Hepatic stellate cell (primary cell): ENCODE measurements around the gene ETV1.

Experiments used
- DNase-seq: peaks from one replicate; pipeline ENCODE4 v3.0.0; 2011; ENCODE audit warnings: low spot score

The ETV1 gene

DNA sequence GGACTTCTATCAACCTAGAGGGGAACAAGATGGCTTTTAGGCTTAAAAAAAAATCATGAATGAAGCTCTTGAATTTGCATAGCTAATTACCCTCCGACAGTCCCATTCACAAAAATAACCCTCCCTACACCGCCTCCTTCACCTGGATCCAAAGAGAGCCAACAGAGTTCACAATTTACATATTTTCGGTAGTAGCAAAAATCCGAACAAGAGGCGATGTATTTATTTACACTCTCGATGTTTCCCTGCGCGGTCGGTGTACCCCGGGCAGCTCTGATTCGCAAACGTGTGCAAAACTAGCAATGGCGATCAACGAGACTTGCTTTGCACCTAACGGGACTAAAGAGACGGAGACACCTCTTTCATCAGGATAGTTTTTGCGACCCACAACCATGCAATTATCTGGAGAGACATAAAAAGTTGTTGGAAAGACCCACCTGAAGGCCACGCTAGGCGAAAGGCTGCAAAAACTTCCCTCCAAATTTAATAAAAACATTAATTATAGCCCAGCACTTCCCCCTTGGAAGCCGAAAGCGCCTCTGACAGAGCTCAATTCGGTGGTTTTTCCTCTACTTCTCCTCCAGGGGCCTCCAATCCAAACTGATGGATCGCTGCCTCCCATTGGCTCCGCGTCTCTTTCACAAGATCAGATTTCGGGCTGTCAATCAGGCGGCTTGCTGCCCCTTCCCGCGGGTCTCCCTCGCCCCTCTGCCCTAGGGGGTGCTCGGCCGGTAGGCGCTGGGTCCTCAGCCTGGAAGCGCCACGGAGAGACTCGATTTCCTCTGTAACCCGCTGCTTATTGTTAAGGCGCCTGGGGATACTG is at the start of gene ETV1:
Gene ETV1, minus strand, starts transcription at position 541 of the 823 bp plus-strand sequence. CDS start 614 bp downstream, outside the sequence.
- peak; percentile 63 for DNase-seq

DNA sequence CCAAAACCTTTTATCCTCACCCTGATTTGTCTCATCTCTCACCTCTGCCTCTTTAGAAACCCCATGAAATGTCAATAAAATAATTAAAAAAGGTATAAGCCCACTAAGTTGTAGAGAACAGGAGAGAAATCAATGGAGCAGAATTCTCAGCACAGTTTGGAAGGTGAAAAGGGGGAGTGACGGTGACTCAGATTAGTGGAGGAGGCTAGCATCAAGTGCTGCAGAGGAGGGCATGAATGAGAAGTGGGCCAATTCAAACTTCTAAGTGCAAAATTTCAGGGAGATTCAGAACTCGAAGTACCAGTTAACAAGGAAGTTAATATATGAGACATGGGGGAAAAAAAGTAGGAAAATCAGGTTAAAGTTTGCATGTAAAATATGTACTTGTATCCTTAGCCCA is 34.9 kb upstream of the ETV1 start:
- no peak for DNase-seq

DNA sequence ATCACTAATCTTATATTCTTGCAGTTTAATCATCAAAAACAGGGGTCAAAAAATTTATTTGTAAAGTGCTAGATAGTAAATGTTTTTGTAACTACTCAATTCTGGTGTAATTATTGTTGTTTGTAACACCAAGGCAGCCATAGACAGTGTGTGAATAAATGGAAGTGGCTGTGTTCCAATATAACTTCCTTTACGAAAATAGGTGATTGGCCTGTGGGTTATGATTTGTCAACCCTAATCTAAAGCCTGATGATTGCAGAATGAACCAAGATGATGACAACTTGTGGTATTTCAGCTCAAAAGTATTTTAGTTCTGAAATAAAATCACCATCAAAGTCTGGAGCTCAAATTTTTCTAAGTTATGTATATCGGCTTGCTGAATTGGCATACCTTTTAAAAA is 34.4 kb upstream of the ETV1 start:
- no peak for DNase-seq

DNA sequence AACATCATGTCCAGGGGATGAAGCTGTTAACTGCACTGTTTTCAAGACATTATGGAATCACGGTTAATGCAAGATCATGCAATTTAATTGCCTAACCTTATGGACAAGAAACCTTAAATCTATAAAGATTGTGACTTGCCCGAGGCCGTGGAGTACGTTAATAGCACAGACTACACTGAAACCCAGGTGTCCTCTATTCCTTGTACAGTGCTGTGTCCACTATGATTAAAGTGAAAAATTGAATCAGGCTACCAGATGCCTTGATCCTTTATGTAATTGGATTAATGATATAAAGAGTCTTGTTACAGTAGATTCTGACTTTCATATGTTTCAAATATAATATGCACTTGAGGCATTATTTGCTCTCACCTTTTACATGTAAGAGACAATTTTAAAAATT is 33.9 kb upstream of the ETV1 start:
- no peak for DNase-seq

DNA sequence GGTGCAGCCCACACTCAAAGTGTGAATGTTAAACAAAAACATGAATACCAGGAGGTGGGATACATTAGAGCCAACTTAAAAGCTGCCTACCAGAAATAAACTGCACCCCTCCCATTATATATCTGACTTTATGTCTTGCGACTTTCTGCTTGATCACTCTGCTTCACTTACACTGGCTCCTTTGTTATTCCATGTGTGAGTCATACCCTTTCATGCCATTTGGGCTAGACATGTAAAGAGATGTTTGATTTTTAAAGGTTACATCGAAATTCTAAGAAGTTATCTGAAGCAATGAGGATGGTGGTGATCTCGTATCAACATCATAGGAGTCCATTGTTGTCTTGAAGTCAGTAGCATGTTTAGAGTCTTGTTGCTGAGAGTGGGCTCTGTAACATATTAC is 31.6 kb upstream of the ETV1 start:
- peak; percentile 18 for DNase-seq

DNA sequence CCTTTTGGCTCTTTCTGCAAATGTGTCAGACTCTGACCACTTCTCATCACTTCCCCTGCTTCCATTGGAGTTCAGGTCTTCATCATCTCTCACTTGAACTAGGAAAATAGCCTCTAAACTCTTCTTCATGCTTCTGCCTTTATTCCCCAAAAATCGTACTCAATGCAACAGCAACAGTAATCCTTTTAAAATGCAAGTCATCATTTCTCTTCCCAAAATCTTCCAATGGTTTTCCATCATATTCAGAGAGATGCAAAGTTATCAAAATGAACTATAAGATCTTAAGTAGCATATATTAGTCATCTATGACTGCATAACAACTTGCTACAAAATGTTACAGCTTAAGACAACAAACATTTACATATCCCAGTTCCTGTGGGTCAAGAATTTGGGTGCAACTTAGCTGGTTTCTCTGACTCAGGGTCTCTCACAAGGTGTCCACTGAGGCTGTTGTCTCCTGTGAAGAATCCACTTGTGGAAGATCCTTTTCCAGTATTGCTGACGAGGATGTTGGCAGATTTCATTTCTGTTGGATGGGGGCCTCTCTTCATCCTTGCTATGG is 31.0 kb upstream of the ETV1 start:
- DNase-seq = no peak

DNA sequence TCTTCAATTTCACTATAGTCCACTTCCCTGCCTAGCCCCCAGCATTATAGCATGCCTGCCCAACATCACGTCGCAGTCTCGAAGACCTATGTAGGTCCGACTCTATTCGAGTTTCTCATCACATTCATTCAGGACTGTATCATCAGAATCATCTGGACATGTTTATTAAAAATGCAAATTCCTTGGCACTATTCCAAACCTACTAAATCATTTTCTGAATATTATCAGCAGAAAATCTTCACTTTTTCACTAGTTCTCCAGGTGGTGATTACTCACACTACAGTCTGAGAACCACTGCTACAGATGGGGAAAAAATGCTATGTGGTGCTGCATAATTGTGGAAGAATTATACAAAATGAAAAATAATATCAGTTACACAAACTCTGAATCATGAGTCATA is 29.3 kb upstream of the ETV1 start:
- DNase-seq = no peak

DNA sequence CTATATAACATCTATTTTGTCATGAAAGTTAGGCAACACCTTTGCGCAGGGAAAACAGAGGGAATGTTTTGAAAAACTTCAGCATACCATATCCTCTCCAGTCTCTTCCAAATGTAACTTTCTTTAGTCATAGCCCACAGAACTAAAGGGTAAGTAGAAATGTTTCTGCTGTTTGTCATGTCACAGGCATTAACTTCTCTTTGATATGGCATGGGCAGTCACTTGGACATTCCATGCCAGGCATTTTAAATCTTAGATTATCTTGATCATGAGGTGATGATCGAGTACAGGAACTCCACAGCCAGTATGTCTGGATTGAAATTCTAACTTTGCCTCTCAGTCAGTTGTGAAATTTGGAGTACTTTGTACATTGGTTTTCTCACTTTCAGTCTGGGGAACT is 27.5 kb upstream of the ETV1 start:
- DNase-seq = no peak

DNA sequence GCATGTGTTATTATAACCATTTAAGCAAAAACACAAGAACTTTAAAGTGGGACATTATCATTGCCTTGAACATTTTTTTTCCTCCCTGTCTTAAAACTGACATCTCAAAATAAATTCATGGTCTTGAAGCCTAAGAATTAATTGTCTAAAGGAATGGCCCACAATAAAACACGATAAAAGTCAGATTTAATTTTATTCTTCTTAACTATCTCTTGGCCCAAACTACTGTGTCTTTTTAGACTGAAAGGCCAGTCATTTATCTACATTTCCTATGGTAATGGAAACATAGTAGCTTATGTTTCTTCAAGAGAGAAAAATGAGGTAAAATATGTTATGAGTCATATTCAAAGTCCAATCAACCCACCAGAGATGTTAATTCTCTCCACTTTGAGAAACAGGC is 24.4 kb upstream of the ETV1 start:
- no peak for DNase-seq

DNA sequence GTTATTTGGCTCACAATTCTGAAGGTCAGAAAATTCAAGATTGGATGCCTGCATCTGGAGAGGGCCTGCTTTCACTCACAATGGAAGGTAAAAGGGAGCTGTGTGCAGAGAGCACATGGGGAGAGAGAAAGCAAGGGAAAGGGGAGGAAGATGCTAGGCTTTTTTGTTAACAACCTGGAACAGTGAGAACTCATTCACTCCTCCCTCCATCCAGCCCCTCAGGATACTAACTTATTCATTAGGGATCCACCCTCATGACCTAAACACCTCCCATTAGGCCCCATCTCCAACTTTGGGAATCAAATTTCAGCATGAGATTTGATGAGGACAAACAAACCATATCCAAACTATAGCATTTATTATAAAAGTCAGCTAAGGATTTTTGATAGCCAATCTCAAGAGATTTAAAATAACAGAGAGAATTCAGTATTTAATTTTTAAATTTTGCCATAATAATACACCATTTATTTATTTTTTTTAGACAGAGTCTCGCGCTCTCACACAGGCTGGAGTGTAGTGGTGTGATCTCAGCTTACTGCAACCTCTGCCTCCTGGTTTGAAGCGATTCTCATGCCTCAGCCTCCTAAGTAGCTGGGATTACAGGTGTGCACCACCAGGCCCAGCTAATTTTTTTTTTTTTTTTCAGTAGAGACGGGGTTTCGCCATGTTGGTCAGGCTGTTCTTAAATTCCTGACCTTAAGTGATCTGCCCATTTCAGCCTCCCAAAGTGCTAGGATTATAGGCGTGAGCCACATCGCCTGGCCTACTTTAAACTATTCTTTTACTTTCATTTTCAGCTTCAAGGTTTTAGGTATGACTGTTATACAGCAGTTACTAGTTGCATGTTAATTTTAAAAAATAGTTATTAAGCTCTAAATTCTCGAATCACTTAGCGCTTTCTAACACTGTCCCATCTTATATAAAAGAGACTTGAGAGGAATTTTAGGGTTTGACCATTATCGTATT is 20.3 kb upstream of the ETV1 start:
- DNase-seq = no peak

DNA sequence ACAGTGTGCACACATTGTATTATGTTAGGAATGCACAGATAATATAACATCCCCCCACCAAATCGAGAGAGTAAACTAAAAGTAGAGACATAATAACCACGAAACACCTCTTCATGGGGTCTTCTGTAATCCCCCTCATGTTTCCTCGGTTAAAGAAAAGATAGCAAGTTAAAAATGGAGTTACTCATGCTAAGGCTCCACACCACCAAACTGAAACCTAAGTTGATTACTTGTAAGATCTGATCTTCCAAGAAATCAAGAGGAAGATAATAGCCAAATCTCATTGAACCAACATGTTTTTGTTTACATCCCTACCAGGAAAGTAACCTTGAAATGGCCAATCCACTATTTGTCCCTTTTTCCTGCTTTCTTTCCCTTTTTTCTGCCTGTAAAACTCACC is 11.7 kb upstream of the ETV1 start:
- DNase-seq = no peak

DNA sequence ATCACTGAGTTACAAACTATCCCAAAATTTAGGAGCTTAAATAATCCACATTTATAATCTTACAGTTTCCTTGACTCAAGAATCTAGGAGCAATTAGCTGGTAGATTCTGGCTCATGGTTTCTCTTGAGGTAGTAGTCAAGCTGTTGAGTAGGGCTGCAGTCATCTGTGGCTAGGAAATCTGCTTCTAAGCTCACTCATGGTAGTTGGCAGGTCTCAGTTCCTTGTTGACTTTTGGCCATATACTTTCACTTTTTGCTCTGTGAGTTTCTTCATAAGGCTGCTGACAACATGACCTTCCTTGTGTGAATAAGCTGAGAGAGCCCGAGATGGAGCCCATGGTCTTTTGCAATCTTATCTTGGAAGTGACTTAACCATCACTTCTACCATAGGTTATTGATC is 10.8 kb upstream of the ETV1 start:
- no peak for DNase-seq

DNA sequence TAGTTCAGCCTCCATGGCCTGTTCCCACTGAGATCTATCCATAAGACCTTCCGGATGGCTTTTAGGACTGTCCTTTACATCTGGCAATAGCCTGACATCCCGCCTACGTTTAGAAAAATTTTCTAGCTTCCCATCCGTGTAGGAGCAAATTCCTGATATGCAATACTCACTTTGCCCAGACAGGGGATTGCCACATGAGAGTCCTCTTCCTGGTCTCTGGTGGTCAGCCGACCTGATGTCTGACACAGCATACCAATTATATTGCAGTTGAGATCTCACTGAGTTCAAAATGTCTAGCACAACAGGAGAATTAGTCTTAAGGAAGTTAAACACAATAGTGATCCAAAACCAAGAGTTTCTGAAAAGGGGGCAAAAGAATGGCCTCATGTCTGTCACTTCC is 9.4 kb upstream of the ETV1 start:
- no peak for DNase-seq

DNA sequence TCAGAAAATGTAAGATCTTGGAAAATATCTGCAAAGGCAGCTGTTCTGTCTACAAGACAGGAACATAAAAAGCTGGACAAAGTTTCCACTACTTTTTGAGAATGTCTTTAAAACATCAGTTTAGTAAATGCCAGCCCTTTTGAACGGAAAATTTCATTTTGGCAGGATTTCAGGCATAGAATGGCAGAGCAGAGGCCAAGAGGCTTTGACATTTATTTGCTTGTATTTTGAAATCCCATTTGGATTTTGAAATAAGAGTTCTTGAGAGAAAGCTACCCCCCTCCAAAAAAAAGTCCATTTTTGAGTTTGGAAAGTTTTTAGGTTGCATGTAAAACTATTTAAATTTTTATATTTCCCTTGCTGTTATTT is 3.1 kb upstream of the ETV1 start:
- no peak for DNase-seq

DNA sequence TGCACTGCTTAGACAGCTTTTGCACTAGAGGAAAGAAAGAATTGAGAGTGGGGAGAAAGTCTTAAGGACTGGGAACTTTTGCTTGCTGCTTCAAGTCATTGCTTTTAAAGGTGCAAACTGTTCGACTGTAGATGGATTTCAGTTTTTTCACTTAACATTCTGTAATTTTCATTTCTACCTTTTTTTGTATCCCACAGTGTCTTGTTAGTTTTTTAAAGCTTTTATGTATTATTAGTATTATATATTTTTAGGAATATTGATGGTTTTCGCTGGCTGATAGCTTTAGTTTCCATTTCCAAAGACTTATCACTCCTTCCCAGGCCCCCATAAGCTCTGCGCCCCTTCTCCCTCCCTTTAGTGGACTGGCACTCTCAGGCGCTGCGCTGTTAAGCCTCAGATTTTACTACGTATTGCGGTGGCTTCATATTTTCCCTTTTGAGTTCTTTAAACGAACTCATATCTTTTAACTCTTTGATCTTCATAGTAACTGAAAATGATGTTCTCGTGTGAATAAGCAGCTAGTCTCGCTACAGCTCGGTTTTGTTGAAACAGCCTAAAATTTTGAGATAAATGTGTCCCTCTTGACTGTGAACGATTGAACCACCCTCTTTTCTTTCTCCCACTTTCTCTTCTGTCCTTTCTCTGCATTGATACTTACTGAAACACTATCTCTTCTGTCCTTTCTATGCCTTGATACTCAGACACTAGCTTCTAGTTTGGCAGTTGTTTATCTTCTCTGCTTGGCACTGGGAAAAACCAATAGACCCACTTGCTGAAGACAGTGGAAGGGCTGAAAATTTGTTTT is 2.5 kb upstream of the ETV1 start:
- DNase-seq = no peak

DNA sequence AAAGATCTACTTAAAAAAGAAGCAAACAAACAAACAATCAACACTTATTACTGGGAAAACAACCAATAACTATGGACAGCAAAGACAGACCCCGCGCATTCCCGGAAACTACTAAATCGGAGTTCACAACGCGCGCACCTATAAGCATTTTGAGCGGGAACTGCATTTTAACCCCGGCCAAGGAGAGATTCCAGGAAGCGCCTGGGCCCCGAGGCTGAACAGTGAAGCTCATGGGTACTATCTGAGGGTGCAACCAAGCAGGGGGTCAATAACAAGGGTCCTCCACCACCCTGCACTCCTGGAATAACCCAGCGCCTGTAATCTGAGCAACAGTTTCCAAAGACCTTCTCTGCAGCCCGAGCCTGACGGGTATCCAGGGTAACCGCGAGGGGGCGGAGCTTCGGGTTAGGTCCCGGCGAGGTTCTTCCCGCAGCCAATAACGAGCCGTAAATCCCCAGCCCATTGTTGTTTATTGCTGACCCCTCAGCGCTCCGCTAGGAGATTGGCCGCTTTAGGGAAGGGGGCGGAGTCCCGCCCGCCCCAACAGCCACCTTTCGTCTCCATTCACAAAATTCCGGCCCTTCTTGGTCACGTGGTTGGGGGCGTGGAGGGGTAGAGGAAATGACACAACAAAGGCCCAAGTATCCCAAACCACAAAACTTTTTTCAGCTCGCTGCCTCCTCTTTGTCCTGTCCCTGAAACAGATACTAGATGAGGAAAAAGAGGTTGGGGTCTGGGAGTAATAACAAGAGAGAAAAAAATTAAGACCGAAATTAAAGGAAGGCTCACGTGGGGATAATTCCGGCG is 1.7 kb upstream of the ETV1 start:
- DNase-seq = peak; percentile 90

DNA sequence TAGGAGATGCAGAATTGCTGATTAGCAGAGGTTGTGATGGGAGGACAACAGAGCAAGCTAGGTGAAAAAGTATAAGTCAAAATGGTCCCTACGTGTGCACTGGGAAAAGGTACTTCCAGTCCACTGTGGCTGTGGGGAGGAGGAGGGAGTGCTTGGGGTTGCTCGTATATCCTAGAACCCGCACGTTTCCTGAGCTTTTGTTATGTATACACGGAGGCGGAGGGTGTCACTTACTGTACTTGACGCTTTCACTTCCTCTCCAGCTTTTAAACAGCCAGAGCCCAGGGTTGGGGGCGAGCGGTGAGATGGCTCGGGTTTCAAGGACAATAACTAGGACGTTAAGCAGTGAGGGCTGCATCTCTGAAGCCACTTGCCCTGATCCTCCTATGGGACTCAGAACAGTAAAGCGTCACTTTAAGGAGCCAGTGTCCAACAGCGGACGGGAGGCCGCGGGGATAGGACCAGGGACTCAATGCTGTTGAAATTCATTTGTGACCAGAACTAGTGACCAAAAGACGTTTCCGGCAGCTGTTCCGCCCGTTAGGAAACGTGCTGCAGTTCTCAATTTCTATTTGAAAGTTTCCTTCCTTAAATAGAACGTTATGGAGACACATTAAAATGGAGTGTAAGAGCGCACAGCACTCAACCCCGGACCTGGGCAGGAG is 985 bp upstream of the ETV1 start:
- peak; percentile 17 for DNase-seq

DNA sequence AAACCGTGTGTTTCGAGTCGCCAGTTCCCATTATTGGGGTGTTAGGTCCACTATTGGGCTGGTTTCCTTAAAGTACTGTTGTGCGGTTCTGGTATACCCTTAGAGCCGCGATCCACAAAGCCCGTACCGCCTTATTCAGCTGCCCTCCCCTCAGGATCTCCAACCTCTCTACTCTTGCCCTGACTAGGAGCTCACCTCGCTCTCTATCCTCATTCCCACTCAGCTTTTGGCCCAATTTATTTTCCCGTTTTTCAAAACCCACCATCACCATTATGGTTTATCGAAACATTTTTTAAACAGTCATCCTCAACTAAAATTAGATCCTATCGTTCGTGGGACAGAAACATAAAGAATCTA is 461 bp upstream of the ETV1 start:
- DNase-seq = peak; percentile 14

DNA sequence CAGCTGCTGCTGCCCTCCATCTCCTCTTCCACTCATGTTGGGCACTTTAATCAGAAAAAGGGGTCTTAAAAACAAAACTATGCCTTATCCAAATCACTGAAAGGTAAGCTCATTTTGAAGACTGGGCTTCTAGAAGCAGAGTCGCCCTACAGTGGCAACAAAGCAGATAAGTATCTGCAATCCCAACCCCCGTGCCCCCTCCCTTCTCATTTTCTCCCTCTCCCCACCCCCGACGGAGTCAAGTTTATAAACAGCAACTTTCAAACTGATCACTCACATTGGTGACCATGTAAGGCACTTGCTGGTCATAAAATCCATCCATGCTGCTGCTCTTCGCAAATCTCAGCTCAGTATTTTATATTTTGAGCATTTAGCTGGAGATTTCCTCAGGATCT is 738 bp downstream of the ETV1 start:
- no peak for DNase-seq

DNA sequence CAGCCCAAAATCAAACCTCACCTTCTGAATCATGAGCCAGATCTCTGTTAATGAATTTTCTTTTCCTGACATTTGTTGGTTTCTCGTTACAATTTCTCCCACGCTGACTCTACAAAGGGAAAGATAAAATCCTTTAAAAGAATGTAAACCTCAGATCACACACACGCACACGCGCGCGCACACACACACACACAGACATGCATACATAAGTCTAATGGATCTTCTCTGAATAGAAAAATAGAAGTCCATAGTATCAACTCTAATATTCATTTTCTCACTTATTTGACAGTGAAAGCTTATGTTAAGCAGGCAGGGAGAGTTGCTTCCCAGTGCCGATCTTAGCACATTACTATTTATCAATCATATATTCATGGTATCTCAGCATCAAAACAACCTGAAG is 1.4 kb downstream of the ETV1 start:
- no peak for DNase-seq

DNA sequence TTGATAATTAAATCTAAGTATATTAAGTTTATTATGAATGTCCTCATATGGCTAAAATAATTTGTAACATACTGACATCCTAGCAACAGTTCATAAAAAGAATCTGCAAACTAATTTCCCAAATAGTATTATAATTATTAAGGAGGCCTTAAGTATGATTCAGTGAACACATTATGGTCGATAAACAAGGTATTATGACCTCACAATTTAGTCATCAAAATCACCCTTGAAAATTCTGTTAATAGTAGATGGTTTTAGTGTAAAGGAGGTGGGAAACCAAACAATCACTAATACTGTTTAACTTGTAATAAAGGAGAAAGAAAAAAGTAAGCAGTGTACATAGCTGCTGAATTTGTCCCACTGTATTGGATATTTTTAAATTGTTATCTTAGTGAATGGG is 2.1 kb downstream of the ETV1 start:
- no peak for DNase-seq
